K562 (cell line): ENCODE data around the gene NPAS1. TPM values are rescaled to one million over a fixed set of nuclear protein-coding genes. Genes with fewer than 3 reads are reported as not detected.
A peak's percentile ranks its signal among the peaks of the same experiment; 100 is the strongest.

Source experiments
- ATAC-seq: fragments of 200-7000 bp; cut with Tn5 transposase; 3 replicates; pipeline ENCODE4 v1.9.1; 2020; ENCODE audit warnings: moderate library complexity
- BruUV-seq: library from RNA; stranded (reverse); fragments of 400-500 nt; replicated peaks from 2 replicates; lab custom pipeline; 2021; lab: Mats Ljungman, UMichigan
- CTCF ChIA-PET: fragments of 300-600 bp; formaldehyde crosslinking; extraction: SDS; loops from one replicate; lab custom pipeline; 2021; ENCODE audit warnings: low intra/inter-chr PET ratio; lab: Yijun Ruan, JAX
- POLR2A ChIA-PET: fragments of 300-600, 350-650 bp; sonication (Branson Sonifier 250); formaldehyde crosslinking; extraction: SDS; loops from one replicate; lab custom pipeline; 2021; ENCODE audit warnings: antibody characterized with exemption, inconsistent platforms; lab: Yijun Ruan, JAX
- DNase-seq, 4 experiments: peaks; one replicate each; pipeline versions ENCODE4 v3.0.0 to v3.0.0-alpha.2; 2011 to 2018; ENCODE audit warnings: low spot score in 3 of 4, mixed read lengths in 3 of 4; ENCODE audit errors: extremely low read depth in 1 of 4
- FAIRE-seq: peaks from 2 replicates; lab custom pipeline; 2011; peaks lifted over from hg19 to GRCh38; lab: Jason Lieb, UNC
- H2AFZ ChIP-seq: 2 replicates; pipeline ENCODE4 v1.6.0; 2011; ENCODE audit warnings: low read depth, low read length, control low read depth, inconsistent platforms
- H3K27ac ChIP-seq: fragments of 200-600 bp; 3 replicates; pipeline ENCODE4 v1.8.0; 2011; ENCODE audit warnings: low read depth, mild to moderate bottlenecking, control low read depth, inconsistent platforms, low read length, moderate library complexity, mixed read lengths; ENCODE audit errors: extremely low read depth
- H3K27me3 ChIP-seq, 2 experiments: fragments of 300-600 bp in 1 of 2; 2 replicates in 1 of 2; 3 replicates in 1 of 2; pipeline versions ENCODE4 v1.6.0 to v1.8.0; 2011; ENCODE audit warnings: inconsistent platforms in 2 of 2, low read length in 2 of 2, mild to moderate bottlenecking in 1 of 2, mixed read lengths in 1 of 2, moderate library complexity in 1 of 2; ENCODE audit not compliant: control insufficient read depth in 2 of 2, insufficient read depth in 2 of 2
- H3K36me3 ChIP-seq: fragments of 300-600 bp; 3 replicates; pipeline ENCODE4 v1.8.0; 2011; ENCODE audit warnings: mild to moderate bottlenecking, low read length, inconsistent platforms; ENCODE audit not compliant: control insufficient read depth, insufficient read depth
- H3K4me1 ChIP-seq, 2 experiments: fragments of 200-600 bp in 1 of 2; replicated peaks in 1 of 2; 2 replicates in 1 of 2; 3 replicates in 1 of 2; pipeline versions ENCODE4 v1.5.1 to v1.8.0; 2011; ENCODE audit warnings: inconsistent platforms in 2 of 2, low read length in 2 of 2, mild to moderate bottlenecking in 1 of 2, mixed read lengths in 1 of 2, moderate library complexity in 1 of 2; ENCODE audit not compliant: control insufficient read depth in 2 of 2, insufficient read depth in 2 of 2
- H3K4me2 ChIP-seq: 2 replicates; pipeline ENCODE4 v1.6.1; 2011; ENCODE audit warnings: low read length, control low read depth, inconsistent platforms, mixed read lengths; ENCODE audit not compliant: insufficient read depth
- H3K4me3 ChIP-seq: fragments of 200-600 bp; sonication (generic), shearing (Covaris generic); 2 replicates; pipeline ENCODE4 v1.5.1; 2016; ENCODE audit warnings: control low read depth, inconsistent platforms
- H3K79me2 ChIP-seq: fragments of 200-600 bp; 3 replicates; pipeline ENCODE4 v1.8.0; 2011; ENCODE audit warnings: low read length, inconsistent platforms; ENCODE audit not compliant: control insufficient read depth, insufficient read depth
- H3K9ac ChIP-seq, 2 experiments: 2 replicates each; pipeline versions ENCODE4 v1.6.0 to v1.6.1; 2011; ENCODE audit warnings: low read depth in 2 of 2, low read length in 2 of 2, control low read depth in 1 of 2, inconsistent platforms in 1 of 2, mild to moderate bottlenecking in 1 of 2, mixed read lengths in 1 of 2; ENCODE audit not compliant: insufficient read depth in 1 of 2
- H3K9me1 ChIP-seq: one replicate; pipeline ENCODE4 v1.6.0; 2011; ENCODE audit warnings: inconsistent platforms, mild to moderate bottlenecking, low read length, moderate library complexity; ENCODE audit not compliant: control insufficient read depth, insufficient read depth
- H3K9me3 ChIP-seq: replicated peaks from 2 replicates; pipeline ENCODE4 v1.5.1; 2011; ENCODE audit warnings: low read depth, low read length, inconsistent platforms; ENCODE audit not compliant: control insufficient read depth, insufficient read depth
- H4K20me1 ChIP-seq: replicated peaks from 2 replicates; pipeline ENCODE4 v1.6.1; 2011; ENCODE audit warnings: low read length, inconsistent platforms, mixed read lengths; ENCODE audit not compliant: control insufficient read depth, insufficient read depth
- ATF2 ChIP-seq: sonication (generic); formaldehyde crosslinking; IDR thresholded peaks from 2 replicates; pipeline ENCODE4 v1.8.1; 2022; ENCODE audit warnings: missing genetic modification reagents
- KLF13 ChIP-seq: fragments of 450-650 bp; IDR thresholded peaks from 2 replicates; pipeline ENCODE4 v1.6.1; 2016; ENCODE audit warnings: missing genetic modification characterization, low read depth, mild to moderate bottlenecking, missing compliant biosample characterization, moderate library complexity, borderline replicate concordance
- NFATC3 ChIP-seq: fragments of 450-650 bp; IDR thresholded peaks from 2 replicates; pipeline ENCODE4 v1.6.1; 2017; ENCODE audit warnings: mild to moderate bottlenecking
- TCF3 ChIP-seq: sonication (generic); formaldehyde crosslinking; IDR thresholded peaks from 2 replicates; pipeline ENCODE4 v1.4.0; 2020; ENCODE audit warnings: mild to moderate bottlenecking, missing genetic modification reagents
- TEAD1 ChIP-seq, 2 experiments: fragments of 450-650 bp in 1 of 2; sonication (generic) in 1 of 2; formaldehyde crosslinking; IDR thresholded peaks; 2 replicates each; pipeline versions ENCODE4 v1.4.0 to v1.8.0; 2020 to 2022; ENCODE audit warnings: mild to moderate bottlenecking in 2 of 2, missing genetic modification reagents in 1 of 2
- ZKSCAN1 ChIP-seq: fragments of 150-350 bp; IDR thresholded peaks from 2 replicates; pipeline ENCODE4 v1.6.1; 2016; ENCODE audit warnings: low read depth, low read length
- WGBS: fragments of 100-300 bp; shearing (Covaris generic); methylation state at CpG from one replicate; pipeline ENCODE4 v1.1.6; 2016; ENCODE audit warnings: low coverage, mixed read lengths; ENCODE audit not compliant: insufficient coverage; ENCODE audit errors: missing lambda C conversion rate; 5-methylcytosine and 5-hydroxymethylcytosine counted together
- in situ Hi-C: fragments of 300-500 bp; cut with MboI; formaldehyde crosslinking; loops from 4 replicates; pipeline ENCODE4 v1.15.0; 2018; ENCODE audit warnings: inconsistent platforms, mixed read lengths
- intact Hi-C: fragments of 100-400 bp; cut with micrococcal nuclease; formaldehyde crosslinking; loops from 2 replicates; pipeline ENCODE4 v1.14.2; 2022
- polyA plus RNA-seq, 8 experiments: library from polyadenylated mRNA; depleted of rRNA in 4 of 8; stranded (reverse) in 5 of 8; unstranded in 3 of 8; fragments of >200 nt; fragmentation: Nextera tagmentation in 2 of 8; fragmentation: Illumina TruSeq in 1 of 8; extraction: Ambion mirVana in 2 of 8; extraction: Trizol in 1 of 8; gene quantifications; 2 replicates each; pipeline versions ENCODE4 v1.2.1 to v1.2.3, GENCODE V29; 2011 to 2014; ENCODE audit warnings: inconsistent platforms in 1 of 8, missing spikeins in 1 of 8
- total RNA-seq, 7 experiments: library from RNA; depleted of rRNA in 6 of 7; stranded (reverse); fragments of >200 nt in 6 of 7; fragmentation: Illumina TruSeq in 2 of 7; extraction: Trizol in 2 of 7; gene quantifications; 2 replicates each; pipeline versions ENCODE4 v1.2.1 to v1.2.3, GENCODE V29; 2011 to 2021; ENCODE audit warnings: low replicate concordance in 1 of 7

Gene NPAS1
- total and polyA plus RNA-seq, 9 of the 15 experiments (the other 6 are each of a cell fraction or from before 2014, with no cell fraction given), result 0.58 to 5.3 (median 2.0) TPM; not detected in 2

- H3K27me3 ChIP-seq, result no peaks in the 10 kb centered on the region
- no peaks in the 10 kb centered on the region; the same call in 2 of the 3 replicates for H3K36me3 ChIP-seq
- BruUV-seq, result no TSS peak
- H3K9me3 ChIP-seq, result no peaks in the 10 kb centered on the region
- peak overlapping the region in 1 of 2 experiments; percentile 79; a peak in 2 of 4 replicates for H3K9ac ChIP-seq
- H2AFZ ChIP-seq, result no peak overlapping the region
- ATAC-seq, result peak; percentile 93
- H4K20me1 ChIP-seq, result peaks cover 9% of the 10 kb centered on the region
- in situ Hi-C loops (no loop called here), intact Hi-C loops (no loop called here)
- peak; percentile 92 for FAIRE-seq
- peak overlapping the region; percentile 35 for H3K4me2 ChIP-seq
- no peaks in the 10 kb centered on the region for H3K79me2 ChIP-seq
- DNase-seq, result peak; percentile 65 to 81 (median 72)
- H3K9me1 ChIP-seq, result peaks cover 3% of the 10 kb centered on the region
- 17% methylated on average over 8 of the region's 8 CpGs for WGBS
- peaks cover 18 to 23% of the 10 kb centered on the region in 2 experiments for H3K4me1 ChIP-seq
- TF ChIP-seq TEAD1 (CRISPR knock-in tag; IDR thresholded peaks at IDR 0.05) (0 out of 4 replicates have a peak, but pooled peaks of 1 of the 2 experiments have one; percentile 51), KLF13 (peak; percentile 38; the same call in 1 of the 2 replicates), TCF3 (CRISPR knock-in tag) (peak; percentile 38; the same call in 1 of the 2 replicates), NFATC3 (no peak), ATF2 (no peak), ZKSCAN1 (peak; percentile 88)
- ChIA-PET CTCF (no interaction called here), POLR2A (interaction anchor here (0.6 to 1.6 kb wide), 5 partner anchors 12 to 126 kb away, joined by 3 to 4 read pairs (median 4); partner anchors contain the start of gene AP2S1)
- no peak overlapping the region for H3K4me3 ChIP-seq
- peak overlapping the region; percentile 31; the same call in 2 of the 3 replicates for H3K27ac ChIP-seq
Observed at GRCh38 chr19:46976845-46977320, 42.8 kb upstream of the NPAS1 start.
